Anterior cingulate cortex (tissue), 58 donors: ENCODE measurements around the gene ITGA1.
"Not testable (repeated sequence)": the region's sequence is repeated elsewhere in the genome, so short reads cannot be mapped to it uniquely, and the experiment has no call there.

Experiments used
- DNase-seq, 58 donors: peaks; one replicate each; lab custom pipeline; 2025; lab: John Stamatoyannopoulos, UW

ITGA1 gene

GRCh38 chr5:52824827-52825226 lies 37.1 kb downstream of the ITGA1 start:
- DNase-seq = no peak

- DNase-seq = no peak
Observed at GRCh38 chr5:52825826-52826225, 38.1 kb downstream of the ITGA1 start.

GRCh38 chr5:52827815-52828214 lies 40.1 kb downstream of the ITGA1 start:
- no peak for DNase-seq

- no peak for DNase-seq
Observed at GRCh38 chr5:52829664-52830063, 41.9 kb downstream of the ITGA1 start.

GRCh38 chr5:52830650-52831049 lies 42.9 kb downstream of the ITGA1 start:
- no peak for DNase-seq

- no peak for DNase-seq
Observed at GRCh38 chr5:52831786-52832511, 44.2 kb downstream of the ITGA1 start.

- no peak for DNase-seq
Observed at GRCh38 chr5:52834320-52834719, 46.6 kb downstream of the ITGA1 start.

GRCh38 chr5:52837068-52837467 lies 49.4 kb downstream of the ITGA1 start:
- peak in 9 of 58 donors; percentile 2 to 43 (median 9) for DNase-seq

GRCh38 chr5:52837591-52838001 lies 49.9 kb downstream of the ITGA1 start:
- no peak for DNase-seq

GRCh38 chr5:52838326-52839015 lies 50.8 kb downstream of the ITGA1 start:
- no peak for DNase-seq

GRCh38 chr5:52839285-52839684 lies 51.6 kb downstream of the ITGA1 start:
- DNase-seq = no peak

GRCh38 chr5:52840277-52841050 lies 52.7 kb downstream of the ITGA1 start:
- no peak for DNase-seq

- DNase-seq = no peak
Observed at GRCh38 chr5:52841114-52841513, 53.4 kb downstream of the ITGA1 start.

GRCh38 chr5:52842111-52842510 lies 54.4 kb downstream of the ITGA1 start:
- DNase-seq = no peak

GRCh38 chr5:52844885-52845284 lies 57.2 kb downstream of the ITGA1 start:
- no peak for DNase-seq

GRCh38 chr5:52846182-52846842 lies 58.6 kb downstream of the ITGA1 start:
- DNase-seq = no peak

GRCh38 chr5:52848688-52849087 lies 61.0 kb downstream of the ITGA1 start:
- not testable (repeated sequence) for DNase-seq

- DNase-seq = no peak
Observed at GRCh38 chr5:52849544-52849943, 61.8 kb downstream of the ITGA1 start.

GRCh38 chr5:52853650-52854049 lies 65.9 kb downstream of the ITGA1 start:
- DNase-seq = no peak

GRCh38 chr5:52854301-52854700 lies 66.6 kb downstream of the ITGA1 start:
- DNase-seq = no peak

GRCh38 chr5:52854949-52855348 lies 67.2 kb downstream of the ITGA1 start:
- no peak for DNase-seq
